Activated CD4-positive, alpha-beta memory T cell treated with anti-CD3 and anti-CD28 coated beads for 36 hours (primary cell): ENCODE measurements around the gene CELF2. TPM values are rescaled to one million over a fixed set of nuclear protein-coding genes. Genes with fewer than 3 reads are reported as not detected.

Experiments used
- CTCF ChIA-PET: fragments of 350-600 bp; sonication (Branson Sonifier 250); formaldehyde crosslinking; loops from one replicate; lab custom pipeline; 2021; ENCODE audit warnings: antibody characterized with exemption, inconsistent platforms; lab: Charles Lee
- POLR2A ChIA-PET: fragments of 350-600 bp; sonication (Branson Sonifier 250); formaldehyde crosslinking; loops from one replicate; lab custom pipeline; 2021; ENCODE audit warnings: antibody characterized with exemption; lab: Charles Lee
- DNase-seq: peaks from one replicate; pipeline ENCODE4 v3.0.0-alpha.2; 2020
- H3K27ac Mint-ChIP-seq: one replicate; pipeline ENCODE4 v1.8.0; 2021; ENCODE audit warnings: mixed read lengths
- H3K27me3 Mint-ChIP-seq: one replicate; pipeline ENCODE4 v1.8.0; 2021; ENCODE audit warnings: mixed read lengths
- H3K36me3 Mint-ChIP-seq: one replicate; pipeline ENCODE4 v1.8.0; 2021; ENCODE audit warnings: mixed read lengths
- H3K4me1 Mint-ChIP-seq: one replicate; pipeline ENCODE4 v1.8.0; 2021; ENCODE audit warnings: low read depth, mixed read lengths
- H3K4me3 Mint-ChIP-seq: one replicate; pipeline ENCODE4 v1.8.0; 2021; ENCODE audit warnings: mild to moderate bottlenecking, mixed read lengths
- H3K9me3 Mint-ChIP-seq: one replicate; pipeline ENCODE4 v1.8.0; 2021; ENCODE audit warnings: mixed read lengths
- intact Hi-C: fragments of 100-400 bp; cut with micrococcal nuclease; formaldehyde crosslinking; loops from one replicate; pipeline ENCODE4 v1.15.1; 2023
- total RNA-seq, 2 experiments: library from RNA; stranded (reverse); gene quantifications; one replicate each; pipeline ENCODE4 v1.2.3, GENCODE V29; 2021

Gene CELF2
- total RNA-seq, 2 experiments from 2014 or later: 109 to 113 TPM

DNA sequence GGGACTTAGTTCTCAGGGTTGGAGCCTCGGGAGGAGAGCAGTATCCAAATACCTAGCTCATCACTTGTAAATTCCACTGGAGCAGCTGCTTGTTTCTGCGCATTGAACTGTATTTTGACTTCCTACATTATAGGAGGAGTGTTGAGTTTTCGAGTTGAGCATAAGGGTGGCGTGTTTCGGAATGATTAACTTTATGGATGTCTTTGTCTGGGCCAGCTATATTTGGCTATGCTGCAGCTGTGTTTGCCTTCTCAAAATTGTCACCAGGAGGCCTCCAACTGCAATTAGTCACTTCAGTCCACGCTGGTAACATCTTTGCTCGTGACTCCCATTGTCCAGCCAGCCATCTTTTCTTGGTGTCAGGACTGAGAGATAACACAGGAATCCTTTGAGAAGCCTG lies 9.1 kb downstream of the CELF2 start:
- DNase-seq: no peak
- POLR2A ChIA-PET: no interaction called here
- CTCF ChIA-PET: no interaction called here
- Mint-ChIP-seq H3K27ac (no peak overlapping the region), H3K4me3 (no peak overlapping the region), H3K27me3 (peaks cover 11% of the 10 kb centered on the region), H3K36me3 (no peaks in the 10 kb centered on the region), H3K4me1 (peaks cover 10% of the 10 kb centered on the region), H3K9me3 (no peaks in the 10 kb centered on the region)
- intact Hi-C loops: no loop called here

GRCh38 chr10:11034762-11035161 lies 17.1 kb downstream of the CELF2 start:
- no peak for DNase-seq
- peaks cover 8% of the 10 kb centered on the region for H3K27me3 Mint-ChIP-seq
- peaks cover 4% of the 10 kb centered on the region for H3K4me1 Mint-ChIP-seq
- ChIA-PET POLR2A (no interaction called here), CTCF (interaction anchor here (1.2 to 1.3 kb wide), 3 partner anchors 16 to 419 kb away, joined by 3 to 4 read pairs (median 3); no protein-coding TSS in a partner anchor)
- H3K36me3 Mint-ChIP-seq: no peaks in the 10 kb centered on the region
- H3K27ac Mint-ChIP-seq: no peak overlapping the region
- no peak overlapping the region for H3K4me3 Mint-ChIP-seq
- intact Hi-C loops: no loop called here
- no peaks in the 10 kb centered on the region for H3K9me3 Mint-ChIP-seq

DNA sequence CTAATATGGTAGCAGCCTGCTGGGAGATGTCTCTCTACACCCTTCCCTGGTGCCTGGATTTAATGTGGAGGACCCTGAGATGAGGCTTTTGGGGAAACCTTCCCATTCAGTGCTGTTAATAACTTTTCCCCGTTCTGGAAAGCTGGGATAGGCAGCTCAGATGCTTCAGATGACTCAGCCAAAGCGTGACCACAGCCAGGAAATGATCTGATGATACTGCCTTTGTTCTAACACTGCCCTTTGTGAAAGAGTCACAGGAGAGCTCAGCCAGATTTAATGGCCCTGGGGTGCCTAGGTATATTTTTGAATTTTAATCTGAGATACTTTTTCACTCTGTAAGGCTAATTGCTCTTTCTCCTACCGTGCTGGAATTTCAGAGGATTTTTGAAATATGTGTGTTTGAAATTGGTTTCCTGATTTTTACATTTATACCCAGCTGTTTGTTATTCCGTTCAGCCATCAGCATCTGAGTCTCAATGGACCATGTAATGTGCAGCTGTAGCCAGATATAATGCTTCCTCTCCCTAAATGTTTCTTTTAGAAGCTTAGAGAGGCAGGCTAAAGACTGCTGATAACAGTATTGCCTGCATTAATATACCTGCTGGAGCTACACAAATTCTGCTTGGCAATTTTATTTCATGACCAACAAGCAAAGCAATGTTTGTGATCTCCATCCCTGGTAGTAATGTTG lies 17.8 kb downstream of the CELF2 start:
- H3K4me3 Mint-ChIP-seq: no peak overlapping the region
- intact Hi-C loops: no loop called here
- ChIA-PET CTCF (interaction anchor here (0.7 to 1.3 kb wide), 6 partner anchors 16 to 419 kb away, joined by 3 to 5 read pairs (median 3); partner anchors contain the start of gene CELF2), POLR2A (no interaction called here)
- H3K36me3 Mint-ChIP-seq: no peaks in the 10 kb centered on the region
- peaks cover 8% of the 10 kb centered on the region for H3K27me3 Mint-ChIP-seq
- H3K9me3 Mint-ChIP-seq: no peaks in the 10 kb centered on the region
- H3K4me1 Mint-ChIP-seq: peaks cover 4% of the 10 kb centered on the region
- DNase-seq: no peak
- H3K27ac Mint-ChIP-seq: no peak overlapping the region

- Mint-ChIP-seq H3K4me1 (peaks cover 4% of the 10 kb centered on the region), H3K36me3 (no peaks in the 10 kb centered on the region), H3K9me3 (no peaks in the 10 kb centered on the region), H3K27me3 (peaks cover 8% of the 10 kb centered on the region), H3K27ac (no peak overlapping the region), H3K4me3 (no peak overlapping the region)
- POLR2A ChIA-PET: no interaction called here
- no peak for DNase-seq
- intact Hi-C loops: no loop called here
- CTCF ChIA-PET: interaction anchor here (0.8 to 1.2 kb wide), 3 partner anchors 19 to 236 kb away, joined by 3 to 5 read pairs (median 3); partner anchors contain the start of gene CELF2
Observed at GRCh38 chr10:11036424-11037011, 18.8 kb downstream of the CELF2 start.

- POLR2A ChIA-PET: no interaction called here
Observed at GRCh38 chr10:11037991-11038390, 20.3 kb downstream of the CELF2 start.

GRCh38 chr10:11042357-11042756 lies 24.7 kb downstream of the CELF2 start:
- intact Hi-C loops: no loop called here
- POLR2A ChIA-PET: no interaction called here
- Mint-ChIP-seq H3K27ac (no peak overlapping the region), H3K36me3 (no peaks in the 10 kb centered on the region), H3K4me3 (no peak overlapping the region), H3K4me1 (no peaks in the 10 kb centered on the region), H3K27me3 (peaks cover 18% of the 10 kb centered on the region), H3K9me3 (no peaks in the 10 kb centered on the region)
- CTCF ChIA-PET: no interaction called here
- DNase-seq: no peak

More at GRCh38 chr10:11037991-11038390, 20.3 kb downstream of the CELF2 start:
- DNase-seq: no peak
- H3K4me3 Mint-ChIP-seq: no peak overlapping the region
- H3K27me3 Mint-ChIP-seq: peaks cover 8% of the 10 kb centered on the region
- no peaks in the 10 kb centered on the region for H3K36me3 Mint-ChIP-seq
- H3K4me1 Mint-ChIP-seq: peaks cover 4% of the 10 kb centered on the region
- no peak overlapping the region for H3K27ac Mint-ChIP-seq
- intact Hi-C loops: no loop called here
- CTCF ChIA-PET: interaction anchor here (0.6 kb wide), 1 partner anchor 28 kb away, joined by 5 read pairs; no protein-coding TSS in a partner anchor
- no peaks in the 10 kb centered on the region for H3K9me3 Mint-ChIP-seq

DNA sequence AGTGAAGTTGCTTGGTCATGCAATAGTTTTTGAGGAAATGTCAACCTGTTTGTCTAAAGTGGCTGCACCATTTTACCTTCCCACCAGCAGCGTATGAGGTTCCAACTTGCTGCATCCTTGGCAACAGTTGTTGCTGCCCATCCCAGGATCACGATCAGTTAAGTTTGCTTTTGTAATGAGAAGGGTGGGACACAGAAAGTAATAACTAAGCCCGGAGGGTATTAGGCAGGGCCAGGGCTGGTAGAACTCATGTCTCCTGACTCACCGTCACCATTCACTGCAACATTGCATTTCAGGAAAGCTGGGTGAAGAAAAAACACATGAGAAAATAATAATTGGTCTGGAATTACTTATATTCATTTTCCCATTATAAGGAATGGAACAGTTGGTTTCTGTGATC lies 25.4 kb downstream of the CELF2 start:
- no peak overlapping the region for H3K27ac Mint-ChIP-seq
- intact Hi-C loops: no loop called here
- POLR2A ChIA-PET: no interaction called here
- H3K36me3 Mint-ChIP-seq: no peaks in the 10 kb centered on the region
- CTCF ChIA-PET: interaction anchor here (0.6 kb wide), 1 partner anchor 37 kb away, joined by 3 read pairs; no protein-coding TSS in a partner anchor
- DNase-seq: no peak
- no peak overlapping the region for H3K4me3 Mint-ChIP-seq
- H3K4me1 Mint-ChIP-seq: no peaks in the 10 kb centered on the region
- H3K9me3 Mint-ChIP-seq: no peaks in the 10 kb centered on the region
- peaks cover 18% of the 10 kb centered on the region for H3K27me3 Mint-ChIP-seq

- H3K4me3 Mint-ChIP-seq: no peak overlapping the region
- no peak for DNase-seq
- H3K4me1 Mint-ChIP-seq: no peaks in the 10 kb centered on the region
- POLR2A ChIA-PET: no interaction called here
- H3K36me3 Mint-ChIP-seq: no peaks in the 10 kb centered on the region
- no peaks in the 10 kb centered on the region for H3K9me3 Mint-ChIP-seq
- H3K27me3 Mint-ChIP-seq: peaks cover 16% of the 10 kb centered on the region
- CTCF ChIA-PET: interaction anchor here (0.6 kb wide), 1 partner anchor 37 kb away, joined by 3 read pairs; no protein-coding TSS in a partner anchor
- H3K27ac Mint-ChIP-seq: no peak overlapping the region
- intact Hi-C loops: no loop called here
Observed at GRCh38 chr10:11043446-11044127, 25.9 kb downstream of the CELF2 start.

DNA sequence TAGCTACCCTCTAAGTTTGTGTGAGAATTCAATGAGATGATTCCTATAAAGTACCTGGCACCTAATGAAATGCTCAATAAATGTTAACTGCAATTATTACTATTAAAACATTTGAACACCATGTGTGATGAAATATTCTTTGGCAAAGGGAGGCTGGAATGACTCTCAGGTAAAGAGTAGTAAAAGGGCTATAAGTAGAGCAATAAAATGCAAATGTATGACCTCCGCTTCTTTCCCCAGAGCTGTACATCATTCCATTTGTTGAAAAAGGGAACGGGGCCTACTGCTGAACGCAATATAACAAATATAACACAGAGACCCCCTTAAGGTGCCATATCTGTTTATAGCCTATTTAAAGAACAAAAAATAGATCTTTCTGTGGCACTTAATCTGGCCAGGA lies 27.8 kb downstream of the CELF2 start:
- Mint-ChIP-seq H3K4me1 (no peaks in the 10 kb centered on the region), H3K27ac (no peak overlapping the region), H3K4me3 (no peak overlapping the region), H3K9me3 (no peaks in the 10 kb centered on the region), H3K27me3 (peaks cover 18% of the 10 kb centered on the region), H3K36me3 (no peaks in the 10 kb centered on the region)
- no peak for DNase-seq
- ChIA-PET POLR2A (no interaction called here), CTCF (no interaction called here)
- intact Hi-C loops: no loop called here

GRCh38 chr10:11045995-11046775 lies 28.5 kb downstream of the CELF2 start:
- Mint-ChIP-seq H3K4me1 (no peaks in the 10 kb centered on the region), H3K27me3 (peaks cover 18% of the 10 kb centered on the region), H3K36me3 (no peaks in the 10 kb centered on the region), H3K27ac (no peak overlapping the region), H3K4me3 (no peak overlapping the region), H3K9me3 (no peaks in the 10 kb centered on the region)
- POLR2A ChIA-PET: no interaction called here
- DNase-seq: no peak
- intact Hi-C loops: no loop called here
- CTCF ChIA-PET: no interaction called here

- H3K27ac Mint-ChIP-seq: no peak overlapping the region
- ChIA-PET CTCF (no interaction called here), POLR2A (no interaction called here)
- no peaks in the 10 kb centered on the region for H3K36me3 Mint-ChIP-seq
- intact Hi-C loops: no loop called here
- H3K4me1 Mint-ChIP-seq: no peaks in the 10 kb centered on the region
- peaks cover 18% of the 10 kb centered on the region for H3K27me3 Mint-ChIP-seq
- no peak for DNase-seq
- no peaks in the 10 kb centered on the region for H3K9me3 Mint-ChIP-seq
- H3K4me3 Mint-ChIP-seq: no peak overlapping the region
Observed at GRCh38 chr10:11046776-11047160, 29.1 kb downstream of the CELF2 start.
